HG03095 (cell line): Measurements from ENCODE around the gene CYB561D2.

ENCODE experiments used
- ATAC-seq: cut with Tn5 transposase; IDR thresholded peaks from one replicate; pipeline ENCODE4 v1.9.1; 2021; ENCODE audit warnings: moderate library complexity; ENCODE audit not compliant: unreplicated experiment

Gene CYB561D2

GRCh38 chr3:50385754-50386153 lies 35.1 kb downstream of the CYB561D2 start:
- ATAC-seq, result no peak

DNA sequence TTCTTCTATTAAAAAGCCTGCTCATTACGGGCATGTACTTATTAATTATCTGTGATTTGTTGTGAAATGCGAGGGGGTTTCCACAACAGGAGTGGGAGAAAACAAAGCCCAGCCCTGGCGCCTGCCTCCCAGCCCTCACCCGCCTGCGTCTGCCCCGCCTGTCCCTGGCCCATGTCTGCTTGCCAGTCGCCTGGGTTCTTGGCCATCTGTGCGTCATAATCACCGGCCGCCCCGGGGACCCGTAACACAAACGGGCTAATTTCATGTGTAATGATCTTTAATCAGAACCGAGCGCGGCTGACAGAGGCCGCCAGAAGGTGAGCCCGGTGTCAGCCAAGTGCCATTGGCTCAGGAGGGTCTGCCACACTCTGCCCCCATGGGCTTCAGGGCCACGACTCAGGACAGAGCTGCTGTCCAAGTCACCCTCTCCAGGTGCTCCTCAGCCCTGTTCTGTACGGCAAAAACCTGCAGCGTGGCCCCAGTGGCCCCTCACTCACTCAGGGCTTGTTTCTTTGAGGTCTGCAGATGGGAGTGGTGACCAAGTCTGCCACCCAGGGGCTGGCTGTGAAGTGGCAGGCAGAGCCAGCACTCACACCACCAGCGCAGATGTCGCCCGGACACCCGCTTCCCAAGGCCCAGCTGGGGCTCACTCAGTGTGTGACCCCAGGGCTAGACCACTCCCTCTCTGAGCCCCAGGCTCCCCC lies 37.5 kb downstream of the CYB561D2 start:
- ATAC-seq, result no peak

DNA sequence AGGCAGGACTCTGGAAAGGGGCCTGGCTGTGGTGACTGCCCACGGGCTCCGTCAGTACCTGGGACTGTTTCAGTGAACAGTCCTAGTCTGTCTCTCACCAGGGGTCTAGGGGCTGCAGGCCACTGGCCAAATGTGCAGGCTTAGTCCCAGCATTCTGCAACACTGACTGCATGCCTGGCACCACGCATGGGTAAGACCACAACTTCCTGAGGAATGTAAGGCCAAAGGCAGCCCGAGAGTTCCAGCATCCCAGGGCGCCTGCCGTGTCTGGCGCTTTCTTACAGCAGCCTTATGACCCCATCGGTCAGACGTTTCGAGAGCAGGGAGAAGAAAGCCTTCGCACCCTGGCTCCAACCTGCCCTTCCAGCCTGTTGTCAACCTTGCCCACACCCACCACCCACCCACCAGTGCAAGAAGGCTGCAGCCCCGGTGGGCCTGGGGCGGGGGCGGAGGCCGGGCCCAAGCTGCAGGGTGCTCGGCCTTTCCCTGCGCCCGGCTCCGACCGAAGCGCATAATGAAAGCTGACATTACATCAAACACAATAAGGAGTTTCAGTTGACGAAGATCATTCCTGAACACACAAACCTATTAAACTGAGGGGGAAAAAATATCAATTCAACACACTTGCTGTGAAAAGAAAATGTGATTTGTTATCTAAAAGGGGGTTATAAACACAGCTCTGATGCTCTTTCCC lies 38.2 kb downstream of the CYB561D2 start:
- ATAC-seq, result no peak

DNA sequence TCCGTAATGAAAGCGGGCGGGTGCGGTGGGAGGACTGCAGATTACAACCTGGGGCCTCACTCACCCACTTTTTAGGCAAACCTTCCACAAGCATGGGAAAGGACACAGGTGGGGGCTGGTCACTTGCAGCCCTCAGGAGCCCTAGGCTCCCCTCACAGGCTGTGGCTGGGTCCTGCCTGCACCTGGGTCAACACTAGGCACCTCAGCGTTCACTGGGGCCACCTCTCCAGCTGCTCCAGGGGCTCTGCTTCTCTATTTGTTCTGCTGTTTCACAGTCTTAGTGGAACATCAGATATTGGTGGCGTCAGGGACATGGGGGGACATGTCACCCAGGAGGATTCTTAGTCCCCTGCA lies 38.7 kb downstream of the CYB561D2 start:
- ATAC-seq, result no peak

DNA sequence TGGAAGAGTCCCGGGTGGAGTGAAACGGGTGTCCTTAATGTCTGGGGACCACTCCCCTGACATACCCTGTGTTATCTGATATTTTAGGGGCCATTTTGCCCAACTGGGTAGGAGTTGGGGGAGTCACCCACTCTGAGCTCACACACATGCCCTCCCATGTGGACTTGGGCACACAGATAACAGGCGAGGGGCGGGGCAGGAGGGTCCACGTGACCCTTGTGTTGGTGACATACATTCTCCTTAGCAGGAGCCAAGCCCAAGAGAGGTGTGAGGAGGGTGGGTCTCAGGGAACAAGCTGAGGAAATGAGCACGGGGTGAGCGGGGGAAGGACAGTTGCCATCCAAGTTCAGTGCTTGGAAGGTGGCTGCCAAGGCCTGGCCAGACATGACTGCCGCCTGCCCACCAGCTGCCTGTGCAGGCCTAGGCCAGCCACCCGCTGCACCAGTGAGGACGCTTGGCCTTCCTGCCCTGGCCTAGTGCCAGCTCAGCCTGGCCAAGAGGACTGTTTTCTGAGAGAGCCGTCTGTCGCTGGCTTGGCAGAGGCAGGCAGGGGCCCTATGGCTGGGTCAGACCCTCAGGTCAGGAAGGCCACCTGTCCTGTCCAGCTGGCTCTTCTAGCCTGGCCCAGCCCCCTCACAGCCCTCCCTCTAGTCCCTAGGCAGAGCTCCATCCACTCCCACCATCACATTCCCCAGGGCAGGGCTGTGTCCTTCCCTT lies 40.0 kb downstream of the CYB561D2 start:
- ATAC-seq, result no peak

GRCh38 chr3:50392101-50392715 lies 41.5 kb downstream of the CYB561D2 start:
- ATAC-seq, result no peak

GRCh38 chr3:50393061-50393460 lies 42.4 kb downstream of the CYB561D2 start:
- ATAC-seq, result no peak

GRCh38 chr3:50395070-50395860 lies 44.6 kb downstream of the CYB561D2 start:
- no peak for ATAC-seq

- ATAC-seq, result no peak
Measured at GRCh38 chr3:50396502-50396901, 45.8 kb downstream of the CYB561D2 start.

DNA sequence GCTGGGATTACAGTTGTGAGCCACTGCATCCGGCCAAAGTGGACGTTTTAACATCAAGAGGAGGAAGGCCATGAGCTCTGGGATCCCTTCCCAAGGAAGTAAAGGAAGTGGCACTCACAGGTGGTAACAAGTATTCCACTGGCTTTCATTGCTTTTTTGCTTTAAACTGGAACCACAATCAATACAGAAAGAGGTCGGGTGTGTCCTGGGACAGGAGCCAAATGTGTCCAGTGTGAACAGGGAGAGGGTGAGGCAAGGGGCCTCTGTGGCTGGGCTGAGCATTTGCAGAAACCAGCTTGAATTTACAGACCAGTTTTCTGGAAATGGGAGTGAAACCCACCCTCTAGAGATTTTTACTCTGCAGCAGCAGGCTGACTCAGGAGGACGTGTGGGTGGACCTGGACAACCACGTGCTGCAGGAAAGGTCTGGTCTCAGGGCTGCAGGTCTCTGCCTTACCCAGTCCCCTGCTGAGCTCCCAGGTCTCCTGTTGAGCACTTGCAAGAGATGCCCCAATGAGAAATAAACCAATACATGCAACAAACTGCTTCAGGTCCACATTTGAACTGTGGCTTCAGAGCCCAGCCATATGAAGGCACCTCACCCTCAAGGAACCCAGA lies 51.4 kb downstream of the CYB561D2 start:
- no peak for ATAC-seq
